ENCODE measurements around the gene STK11IP. TPM values are rescaled to one million over a fixed set of nuclear protein-coding genes. Genes with fewer than 3 reads are reported as not detected.

Gene STK11IP
- total and polyA plus RNA-seq, 9 of the 15 experiments (the other 6 are each of a cell fraction or from before 2014, with no cell fraction given): 0.52 to 21.7 (median 5.6) TPM

DNA sequence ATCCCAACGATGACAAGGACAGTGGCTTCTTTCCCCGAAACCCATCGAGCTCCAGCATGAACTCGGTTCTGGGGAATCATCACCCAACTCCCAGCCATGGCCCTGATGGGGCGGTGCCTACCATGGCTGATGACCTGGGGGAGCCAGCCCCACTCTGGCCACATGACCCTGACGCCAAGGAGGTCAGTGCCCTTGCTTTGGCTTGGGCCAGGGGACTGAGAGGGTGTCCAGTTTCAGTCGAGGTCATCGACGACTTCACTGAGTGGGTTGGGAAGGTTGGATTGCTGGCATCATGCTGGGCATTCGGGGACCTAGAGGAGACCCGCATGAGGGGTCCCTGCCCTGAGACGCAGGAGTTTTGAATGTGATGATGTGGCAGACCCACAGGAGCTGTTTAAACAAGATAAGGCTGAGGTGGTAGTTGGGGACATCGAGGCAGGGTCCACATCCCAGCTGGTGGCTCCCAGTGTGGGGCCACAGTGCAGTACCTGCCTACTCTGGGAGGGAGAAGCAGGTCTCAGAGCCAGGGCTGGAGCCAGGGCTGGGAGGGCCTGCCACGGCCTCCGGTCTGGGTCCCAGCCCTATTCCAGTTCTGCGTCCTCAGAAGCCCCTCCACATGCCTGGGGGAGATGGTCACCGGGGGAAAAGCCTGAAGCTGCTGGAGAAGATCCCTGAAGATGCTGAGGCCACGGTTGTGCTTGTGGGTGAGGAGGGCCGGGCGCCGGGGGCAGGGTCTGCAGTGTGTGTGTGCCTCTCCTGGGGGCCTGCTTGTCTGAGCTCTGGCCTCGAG lies 35.8 kb downstream of the STK11IP start:
- no TSS peak for BruUV-seq (replicated peaks)
- POLR2A ChIA-PET: no interaction called here
- Histone ChIP-seq H3K36me3 (ENCODE audit: control insufficient read depth, insufficient read depth, low read length) (no peaks in the 10 kb centered on the region), H3K27ac (ENCODE audit: extremely low read depth, low read depth, low read length) (no peak overlapping the region), H3K9me3 (replicated peaks; ENCODE audit: control insufficient read depth, insufficient read depth, low read depth, low read length) (no peaks in the 10 kb centered on the region), H3K4me3 (no peak overlapping the region), H3K4me2 (ENCODE audit: insufficient read depth, low read length) (no peak overlapping the region), H4K20me1 (replicated peaks; ENCODE audit: control insufficient read depth, insufficient read depth, low read length) (0 out of 2 replicates have a peak, but pooled peaks cover 3% of the 10 kb centered on the region), H3K9me1 (ENCODE audit: control insufficient read depth, insufficient read depth, low read length) (no peaks in the 10 kb centered on the region), H3K27me3 (ENCODE audit: control insufficient read depth in 2 of 2, insufficient read depth in 2 of 2, low read length in 2 of 2) (peaks cover 2 to 26% of the 10 kb centered on the region in 2 experiments; a peak in 3 of 5 replicates), H2AFZ (ENCODE audit: low read depth, low read length) (no peak overlapping the region), H3K79me2 (ENCODE audit: control insufficient read depth, insufficient read depth, low read length) (no peaks in the 10 kb centered on the region), H3K9ac (ENCODE audit: insufficient read depth in 1 of 2, low read depth in 2 of 2, low read length in 2 of 2) (no peak overlapping the region), H3K4me1 (replicated peaks in 1 of 2; ENCODE audit: control insufficient read depth in 2 of 2, insufficient read depth in 2 of 2, low read length in 2 of 2) (peaks cover 0 to 56% of the 10 kb centered on the region in 2 experiments; a peak in 3 of 5 replicates)
- in situ Hi-C loops (cut with MboI) (no loop called here), intact Hi-C loops (cut with micrococcal nuclease) (loop anchor here (5.0 kb wide), 1 partner anchor 94 kb away; no protein-coding TSS in a partner anchor)
- ATAC-seq (no peak), DNase-seq (ENCODE audit: extremely low read depth in 1 of 4, low spot score in 3 of 4) (no peak), FAIRE-seq (no peak)
- CTCF ChIA-PET (ENCODE audit: low intra/inter-chr PET ratio): no interaction called here
- 6% methylated on average over 20 of the region's 22 CpGs for WGBS (ENCODE audit: insufficient coverage, low coverage, missing lambda C conversion rate)
- TF ChIP-seq SPI1 (IDR thresholded peaks at IDR 0.05; ENCODE audit: borderline replicate concordance, low read depth, low read length): no peak
- TF ChIP-seq ETV6 (IDR thresholded peaks at IDR 0.05; ENCODE audit: borderline replicate concordance in 1 of 2, low read depth in 2 of 2, low read length in 1 of 2): no peak
- TF ChIP-seq ETV6 (CRISPR knock-in tag; IDR thresholded peaks at IDR 0.05; ENCODE audit: borderline replicate concordance): no peak
- TF ChIP-seq, protein P1, sequence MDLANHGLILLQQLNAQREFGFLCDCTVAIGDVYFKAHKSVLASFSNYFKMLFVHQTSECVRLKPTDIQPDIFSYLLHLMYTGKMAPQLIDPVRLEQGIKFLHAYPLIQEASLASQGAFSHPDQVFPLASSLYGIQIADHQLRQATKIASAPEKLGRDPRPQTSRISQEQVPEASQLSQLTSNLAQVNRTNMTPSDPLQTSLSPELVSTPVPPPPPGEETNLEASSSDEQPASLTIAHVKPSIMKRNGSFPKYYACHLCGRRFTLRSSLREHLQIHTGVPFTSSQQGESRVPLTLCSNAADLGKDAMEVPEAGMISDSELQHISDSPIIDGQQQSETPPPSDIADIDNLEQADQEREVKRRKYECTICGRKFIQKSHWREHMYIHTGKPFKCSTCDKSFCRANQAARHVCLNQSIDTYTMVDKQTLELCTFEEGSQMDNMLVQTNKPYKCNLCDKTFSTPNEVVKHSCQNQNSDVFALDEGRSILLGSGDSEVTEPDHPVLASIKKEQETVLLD (IDR thresholded peaks at IDR 0.05): no peak
- no peak for TF ChIP-seq CBX3 (IDR thresholded peaks at IDR 0.05; ENCODE audit: borderline replicate concordance in 1 of 2, low read length in 2 of 2)
- TF ChIP-seq, protein P2, sequence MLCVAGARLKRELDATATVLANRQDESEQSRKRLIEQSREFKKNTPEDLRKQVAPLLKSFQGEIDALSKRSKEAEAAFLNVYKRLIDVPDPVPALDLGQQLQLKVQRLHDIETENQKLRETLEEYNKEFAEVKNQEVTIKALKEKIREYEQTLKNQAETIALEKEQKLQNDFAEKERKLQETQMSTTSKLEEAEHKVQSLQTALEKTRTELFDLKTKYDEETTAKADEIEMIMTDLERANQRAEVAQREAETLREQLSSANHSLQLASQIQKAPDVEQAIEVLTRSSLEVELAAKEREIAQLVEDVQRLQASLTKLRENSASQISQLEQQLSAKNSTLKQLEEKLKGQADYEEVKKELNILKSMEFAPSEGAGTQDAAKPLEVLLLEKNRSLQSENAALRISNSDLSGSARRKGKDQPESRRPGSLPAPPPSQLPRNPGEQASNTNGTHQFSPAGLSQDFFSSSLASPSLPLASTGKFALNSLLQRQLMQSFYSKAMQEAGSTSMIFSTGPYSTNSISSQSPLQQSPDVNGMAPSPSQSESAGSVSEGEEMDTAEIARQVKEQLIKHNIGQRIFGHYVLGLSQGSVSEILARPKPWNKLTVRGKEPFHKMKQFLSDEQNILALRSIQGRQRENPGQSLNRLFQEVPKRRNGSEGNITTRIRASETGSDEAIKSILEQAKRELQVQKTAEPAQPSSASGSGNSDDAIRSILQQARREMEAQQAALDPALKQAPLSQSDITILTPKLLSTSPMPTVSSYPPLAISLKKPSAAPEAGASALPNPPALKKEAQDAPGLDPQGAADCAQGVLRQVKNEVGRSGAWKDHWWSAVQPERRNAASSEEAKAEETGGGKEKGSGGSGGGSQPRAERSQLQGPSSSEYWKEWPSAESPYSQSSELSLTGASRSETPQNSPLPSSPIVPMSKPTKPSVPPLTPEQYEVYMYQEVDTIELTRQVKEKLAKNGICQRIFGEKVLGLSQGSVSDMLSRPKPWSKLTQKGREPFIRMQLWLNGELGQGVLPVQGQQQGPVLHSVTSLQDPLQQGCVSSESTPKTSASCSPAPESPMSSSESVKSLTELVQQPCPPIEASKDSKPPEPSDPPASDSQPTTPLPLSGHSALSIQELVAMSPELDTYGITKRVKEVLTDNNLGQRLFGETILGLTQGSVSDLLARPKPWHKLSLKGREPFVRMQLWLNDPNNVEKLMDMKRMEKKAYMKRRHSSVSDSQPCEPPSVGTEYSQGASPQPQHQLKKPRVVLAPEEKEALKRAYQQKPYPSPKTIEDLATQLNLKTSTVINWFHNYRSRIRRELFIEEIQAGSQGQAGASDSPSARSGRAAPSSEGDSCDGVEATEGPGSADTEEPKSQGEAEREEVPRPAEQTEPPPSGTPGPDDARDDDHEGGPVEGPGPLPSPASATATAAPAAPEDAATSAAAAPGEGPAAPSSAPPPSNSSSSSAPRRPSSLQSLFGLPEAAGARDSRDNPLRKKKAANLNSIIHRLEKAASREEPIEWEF (CRISPR knock-in tag; IDR thresholded peaks at IDR 0.05): no peak
- TF ChIP-seq, protein P3, sequence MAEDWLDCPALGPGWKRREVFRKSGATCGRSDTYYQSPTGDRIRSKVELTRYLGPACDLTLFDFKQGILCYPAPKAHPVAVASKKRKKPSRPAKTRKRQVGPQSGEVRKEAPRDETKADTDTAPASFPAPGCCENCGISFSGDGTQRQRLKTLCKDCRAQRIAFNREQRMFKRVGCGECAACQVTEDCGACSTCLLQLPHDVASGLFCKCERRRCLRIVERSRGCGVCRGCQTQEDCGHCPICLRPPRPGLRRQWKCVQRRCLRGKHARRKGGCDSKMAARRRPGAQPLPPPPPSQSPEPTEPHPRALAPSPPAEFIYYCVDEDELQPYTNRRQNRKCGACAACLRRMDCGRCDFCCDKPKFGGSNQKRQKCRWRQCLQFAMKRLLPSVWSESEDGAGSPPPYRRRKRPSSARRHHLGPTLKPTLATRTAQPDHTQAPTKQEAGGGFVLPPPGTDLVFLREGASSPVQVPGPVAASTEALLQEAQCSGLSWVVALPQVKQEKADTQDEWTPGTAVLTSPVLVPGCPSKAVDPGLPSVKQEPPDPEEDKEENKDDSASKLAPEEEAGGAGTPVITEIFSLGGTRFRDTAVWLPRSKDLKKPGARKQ (CRISPR knock-in tag; IDR thresholded peaks at IDR 0.05): no peak
- no peak for TF ChIP-seq RB1 (IDR thresholded peaks at IDR 0.05; ENCODE audit: low read depth)
- TF ChIP-seq GTF2E2 (tag; IDR thresholded peaks at IDR 0.05): no peak
- TF ChIP-seq HLTF (IDR thresholded peaks at IDR 0.05): no peak
- no peak for TF ChIP-seq CHCHD3 (CRISPR knock-in tag; IDR thresholded peaks at IDR 0.05)

Data from K562 (cell line).